HG02623 (cell line): ENCODE data around the gene GSG1L.
"Not testable (repeated sequence)": the region's sequence is repeated elsewhere in the genome, so short reads cannot be mapped to it uniquely, and the experiment has no call there.

Experiments used
- ATAC-seq: cut with Tn5 transposase; IDR thresholded peaks from one replicate; pipeline ENCODE4 v1.9.1; 2021; ENCODE audit warnings: moderate library complexity; ENCODE audit not compliant: unreplicated experiment

GSG1L gene

DNA sequence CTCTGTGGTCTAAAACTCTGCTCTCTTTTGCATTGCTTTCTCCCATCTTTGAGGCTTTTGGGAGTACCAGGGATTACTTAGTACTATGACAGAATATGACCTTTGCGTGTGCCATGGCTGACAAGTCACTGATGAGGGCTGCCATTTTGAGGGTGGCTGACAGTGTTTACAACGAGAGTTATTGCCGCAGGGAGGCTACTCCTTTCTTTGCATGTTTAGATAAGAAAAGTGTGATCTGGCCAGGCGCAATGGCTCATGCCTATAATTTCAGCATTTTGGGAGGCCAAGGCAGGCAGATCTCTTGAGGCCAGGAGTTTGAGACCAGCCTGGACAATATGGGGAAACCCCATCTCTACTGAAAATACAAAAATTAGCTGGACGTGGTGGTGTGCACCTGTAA, 77.5 kb downstream of the GSG1L start:
- ATAC-seq: no peak

DNA sequence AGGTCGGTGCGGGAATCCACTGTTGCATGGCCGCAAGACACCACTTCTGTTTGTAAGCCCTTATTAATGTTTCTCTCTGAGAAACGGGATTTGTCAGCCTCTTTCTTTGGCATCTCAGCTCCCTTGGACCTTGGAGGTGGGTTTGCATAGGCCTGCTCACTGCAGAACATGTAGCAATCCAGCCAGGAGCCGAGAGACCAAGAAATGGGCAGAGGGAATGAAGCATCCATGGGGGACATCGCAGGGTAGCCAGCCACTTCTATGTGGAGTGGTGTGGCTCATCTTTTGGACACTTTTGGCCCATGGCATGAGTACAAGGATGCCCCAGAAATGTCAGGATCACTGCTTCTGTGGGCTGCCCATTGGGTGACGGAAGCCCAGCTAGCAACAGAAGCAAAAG, 79.4 kb downstream of the GSG1L start:
- no peak for ATAC-seq

DNA sequence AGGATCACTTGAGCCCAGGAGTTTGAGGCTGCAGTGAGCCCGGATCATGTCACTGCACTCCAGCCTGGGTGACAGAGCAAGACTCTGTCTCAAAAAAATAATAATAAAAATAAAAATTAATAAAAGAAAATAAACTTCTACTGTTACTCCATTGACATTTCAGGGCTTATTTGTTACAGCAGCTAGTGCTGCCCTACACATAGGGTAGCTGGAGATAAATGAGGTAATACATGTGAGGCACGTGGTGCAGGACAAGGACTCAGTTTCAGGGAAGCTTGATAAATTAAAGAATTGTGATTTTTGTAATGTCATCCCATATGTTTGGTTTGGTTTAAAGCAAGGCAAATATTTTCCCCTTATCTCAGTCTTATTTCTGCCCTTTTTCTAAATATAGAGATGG, 80.3 kb downstream of the GSG1L start:
- no peak for ATAC-seq

DNA sequence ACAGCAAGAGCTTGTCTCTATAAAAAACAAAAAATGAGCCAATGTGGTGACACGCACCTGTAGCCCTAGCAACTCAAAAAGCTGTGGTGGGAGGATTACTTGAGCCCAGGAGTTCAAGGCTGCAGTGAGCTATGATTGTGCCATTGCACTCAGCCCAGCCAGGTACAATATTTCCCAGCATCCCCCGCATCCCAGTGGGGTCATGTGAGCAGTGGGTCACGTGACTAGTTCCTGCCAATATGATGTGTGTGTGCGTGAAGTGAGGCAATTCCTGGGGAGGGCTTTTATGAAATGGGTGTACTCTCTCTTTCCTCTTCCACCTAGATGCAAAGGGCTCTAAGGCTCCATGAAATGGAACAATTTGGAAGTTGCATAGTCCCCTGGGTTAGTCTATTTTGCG, 81.3 kb downstream of the GSG1L start:
- no peak for ATAC-seq

DNA sequence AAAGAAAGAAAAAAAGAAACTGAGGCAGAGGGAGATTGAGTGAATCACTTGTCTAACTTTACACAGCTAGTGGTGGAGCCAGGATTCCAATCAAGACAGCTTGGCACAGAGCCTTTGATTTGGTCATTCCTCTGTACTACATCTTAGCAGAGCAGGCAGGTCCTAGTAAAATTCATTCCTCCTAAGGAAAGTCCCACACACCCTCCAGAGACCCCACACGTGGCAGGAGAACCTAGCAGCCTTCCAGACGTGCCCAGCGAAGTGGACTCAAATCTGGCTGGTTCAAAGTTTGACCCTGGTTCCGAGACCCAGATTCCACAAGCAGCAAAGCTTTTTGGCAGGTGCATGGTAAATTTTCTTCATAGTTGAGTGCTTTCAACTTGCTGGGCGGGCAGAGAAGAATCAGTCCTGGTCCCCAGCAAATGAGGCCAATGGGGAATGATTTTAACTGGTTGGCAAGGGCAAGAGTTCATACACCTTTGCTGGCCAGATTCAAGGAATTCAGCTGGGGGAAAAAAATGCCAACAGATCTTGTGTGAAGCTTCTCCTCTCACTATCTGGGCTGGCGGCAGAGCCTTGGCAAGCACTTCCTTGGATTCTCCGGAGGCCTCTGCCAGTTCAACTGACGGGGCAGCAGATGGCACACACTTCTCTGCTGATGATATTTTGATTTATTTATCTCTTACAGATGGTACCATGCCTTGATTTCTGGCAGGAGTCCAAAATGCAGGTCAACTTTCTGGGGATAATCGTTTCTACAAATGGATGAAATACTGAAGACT, 82.4 kb downstream of the GSG1L start:
- no peak for ATAC-seq

DNA sequence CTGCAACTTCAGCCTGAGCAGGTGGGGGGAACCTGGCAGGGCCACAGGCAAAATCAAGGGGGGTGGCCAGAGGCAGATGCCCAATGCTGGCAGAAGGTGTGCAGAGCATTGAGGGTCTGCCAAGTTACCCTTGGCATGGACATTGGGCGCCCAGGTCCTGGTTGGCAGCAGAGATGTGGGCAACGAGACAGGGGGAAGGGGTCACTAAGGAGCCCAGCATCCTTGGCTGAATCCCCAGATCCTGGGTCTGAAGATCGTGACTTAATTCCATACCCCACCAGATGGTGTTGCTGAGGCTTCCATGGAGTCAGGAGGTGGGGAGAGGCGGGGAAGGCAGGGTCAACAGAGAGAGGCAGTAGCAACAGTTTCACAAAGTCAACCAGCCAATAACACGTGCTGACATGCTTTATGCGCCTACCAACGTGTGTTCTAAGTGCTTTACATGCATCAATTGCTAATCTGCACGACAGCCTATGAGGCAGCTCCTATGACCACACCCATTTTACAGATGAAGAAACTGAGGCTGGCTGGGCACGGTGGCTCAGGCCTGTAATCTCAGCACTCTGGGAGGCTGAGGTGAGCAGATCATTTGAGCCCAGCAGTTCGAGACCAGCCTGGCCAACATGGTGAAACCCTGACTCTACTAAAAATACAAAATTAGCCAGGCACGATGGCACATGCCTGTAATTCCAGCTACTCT, 83.3 kb downstream of the GSG1L start:
- no peak for ATAC-seq

DNA sequence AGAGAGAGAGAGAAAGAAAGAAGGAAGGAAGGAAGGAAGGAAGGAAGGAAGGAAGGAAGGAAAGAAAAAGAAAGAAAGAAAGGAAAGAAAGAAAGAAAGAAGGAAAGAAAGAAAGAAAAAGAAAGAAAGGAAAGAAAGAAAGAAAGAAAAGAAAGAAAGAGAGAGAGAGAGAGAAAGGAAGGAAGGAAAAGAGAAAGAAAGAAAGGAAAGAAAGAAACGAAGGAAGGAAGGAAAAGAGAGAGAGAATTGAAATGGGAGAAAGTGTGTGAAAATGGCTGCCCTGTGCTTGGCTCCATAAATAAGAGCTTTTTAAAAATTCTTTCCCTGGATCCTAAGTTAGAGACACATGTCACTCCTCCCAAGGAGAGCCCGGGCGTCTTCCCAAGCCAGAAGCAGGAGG, 83.8 kb downstream of the GSG1L start:
- not testable (repeated sequence) for ATAC-seq

DNA sequence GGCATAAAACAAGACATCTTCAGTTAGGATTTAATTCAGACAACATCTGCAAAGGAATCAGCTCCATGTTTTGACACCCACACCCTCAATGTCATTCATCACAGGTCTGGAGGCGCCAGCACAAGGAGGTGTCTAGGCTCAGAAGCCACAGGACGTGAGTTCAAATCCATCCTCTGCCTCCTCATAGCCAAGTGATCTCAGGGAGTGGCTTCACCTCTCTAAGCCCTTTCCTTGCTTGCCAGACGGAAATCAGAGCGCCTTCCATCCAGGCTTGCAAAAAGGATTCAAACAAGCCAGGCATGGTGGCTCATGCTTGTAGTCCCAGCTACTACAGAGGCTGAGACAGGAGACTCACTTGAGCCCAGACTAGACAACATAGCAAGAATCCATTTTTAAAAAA, 84.6 kb downstream of the GSG1L start:
- no peak for ATAC-seq

DNA sequence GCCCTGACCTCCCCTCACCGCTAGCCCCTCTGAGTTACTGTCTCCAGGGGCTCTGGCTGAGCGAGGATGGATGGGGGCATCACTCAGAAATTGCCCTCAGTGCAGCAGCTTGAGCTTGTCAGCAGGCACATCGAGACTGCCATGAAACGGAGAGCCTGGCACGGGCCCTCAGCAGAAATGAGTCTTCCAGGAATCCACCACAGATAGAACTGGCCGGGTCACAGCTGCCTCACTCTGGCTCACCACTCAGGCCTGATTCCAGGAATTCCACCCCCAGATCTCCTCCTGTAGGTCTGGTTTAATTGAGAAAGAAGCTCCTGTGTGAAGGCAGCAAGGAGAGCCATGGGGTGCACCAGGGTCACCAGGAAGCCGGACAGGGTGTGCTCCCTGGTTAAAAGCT, 85.5 kb downstream of the GSG1L start:
- ATAC-seq: no peak

DNA sequence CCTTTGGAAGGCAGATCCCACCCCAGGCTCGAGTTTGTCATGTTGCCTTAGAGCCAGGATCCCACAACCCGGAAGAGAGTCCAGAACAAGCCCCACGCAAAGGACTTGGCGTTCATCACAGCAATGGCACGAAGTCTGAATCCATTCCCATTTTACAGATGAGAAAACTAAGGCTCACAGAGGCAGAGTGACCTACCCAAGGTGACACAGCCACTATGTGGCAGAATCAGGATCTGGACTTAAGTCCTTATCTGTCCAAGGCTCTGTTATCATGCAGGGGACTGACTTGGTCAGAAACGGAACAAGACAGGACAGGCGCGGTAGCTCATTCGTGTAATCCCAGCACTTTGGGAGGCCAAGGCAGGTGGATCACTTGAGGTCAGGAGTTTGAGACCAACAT, 86.5 kb downstream of the GSG1L start:
- no peak for ATAC-seq

DNA sequence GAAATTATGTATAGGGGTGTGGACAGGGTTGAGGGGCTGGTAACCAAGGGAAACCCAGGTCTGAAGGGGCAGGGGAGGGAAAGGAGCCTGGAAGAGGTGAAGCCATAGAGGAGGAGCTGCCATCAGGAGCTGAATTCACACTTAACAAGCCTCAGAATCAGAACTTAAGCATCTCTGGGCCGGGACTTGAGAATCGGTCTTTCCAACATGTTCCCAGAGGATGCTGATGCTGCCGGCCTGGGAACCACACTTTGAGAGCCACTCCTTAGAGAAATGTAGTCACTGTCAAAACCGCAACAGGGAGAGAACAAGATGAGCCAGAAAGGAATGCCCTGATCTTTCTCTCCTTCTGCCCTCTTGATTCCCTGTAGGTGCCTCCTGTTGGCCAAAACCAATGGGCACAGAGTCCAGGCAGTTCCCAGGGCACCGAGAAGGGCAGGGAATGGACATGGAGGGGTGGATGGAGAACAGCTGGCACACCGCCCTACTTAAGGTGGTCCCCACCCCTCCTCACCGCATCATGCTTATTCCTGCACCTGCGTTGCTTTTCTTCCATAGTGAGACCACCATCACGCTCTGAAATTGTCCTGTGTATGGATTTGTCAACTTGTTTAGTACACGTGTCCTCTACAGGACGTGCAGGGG, 88.5 kb downstream of the GSG1L start:
- ATAC-seq: no peak

DNA sequence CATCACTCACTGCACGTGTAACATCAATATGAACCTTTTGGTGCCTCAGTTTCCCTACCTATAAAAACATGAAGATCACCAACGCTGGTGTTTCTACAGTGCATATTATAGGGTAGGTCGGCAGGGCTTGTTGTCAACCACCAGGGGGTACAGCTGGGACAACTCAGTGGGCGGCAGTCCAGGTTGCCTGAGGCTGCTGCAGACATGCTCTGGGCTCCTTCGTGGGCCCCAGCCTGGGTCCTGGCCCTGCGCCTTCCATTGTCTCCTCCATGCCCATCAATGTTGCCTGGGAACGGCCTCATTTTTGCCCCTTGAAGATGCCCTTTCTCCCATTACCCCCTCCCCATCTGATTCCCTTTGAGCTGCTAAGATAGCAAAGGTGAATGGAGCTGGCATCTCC, 89.8 kb downstream of the GSG1L start:
- no peak for ATAC-seq

DNA sequence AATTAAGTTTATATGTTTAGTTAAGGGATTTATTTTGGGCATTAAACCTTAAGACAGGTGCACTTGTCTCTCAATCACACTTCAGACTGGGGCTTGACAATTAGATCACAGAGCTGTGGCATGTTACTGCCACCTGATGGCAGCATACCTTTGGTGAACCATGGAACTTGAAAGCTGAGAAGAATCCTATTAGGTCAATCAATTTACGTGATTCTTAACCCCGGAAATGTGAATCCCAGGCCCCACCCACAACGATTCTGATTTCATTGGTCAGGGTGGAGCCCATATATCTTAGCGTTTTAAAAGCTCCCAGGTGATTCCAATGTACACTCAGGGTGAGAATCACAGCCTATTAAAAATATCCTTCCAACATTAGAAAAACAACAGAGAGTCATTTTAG, 91.0 kb downstream of the GSG1L start:
- ATAC-seq: no peak

DNA sequence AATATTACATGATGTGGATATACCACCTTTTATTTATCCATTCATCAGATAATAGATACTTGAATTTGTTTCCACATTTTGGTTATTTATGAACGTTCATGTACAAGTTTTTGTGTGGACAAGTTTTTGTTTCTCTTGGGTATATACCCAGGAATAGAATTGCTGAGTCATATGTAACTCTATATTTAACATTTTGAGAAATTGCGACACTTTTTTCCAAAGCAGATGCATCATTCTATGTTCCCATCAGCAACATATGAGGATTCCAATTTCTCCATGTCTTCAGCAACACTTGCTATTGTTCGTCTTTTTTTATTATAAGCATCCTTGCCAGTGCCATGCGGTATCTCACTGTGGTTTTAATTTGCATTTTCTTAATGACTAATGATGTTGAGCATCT, 93.9 kb downstream of the GSG1L start:
- no peak for ATAC-seq

DNA sequence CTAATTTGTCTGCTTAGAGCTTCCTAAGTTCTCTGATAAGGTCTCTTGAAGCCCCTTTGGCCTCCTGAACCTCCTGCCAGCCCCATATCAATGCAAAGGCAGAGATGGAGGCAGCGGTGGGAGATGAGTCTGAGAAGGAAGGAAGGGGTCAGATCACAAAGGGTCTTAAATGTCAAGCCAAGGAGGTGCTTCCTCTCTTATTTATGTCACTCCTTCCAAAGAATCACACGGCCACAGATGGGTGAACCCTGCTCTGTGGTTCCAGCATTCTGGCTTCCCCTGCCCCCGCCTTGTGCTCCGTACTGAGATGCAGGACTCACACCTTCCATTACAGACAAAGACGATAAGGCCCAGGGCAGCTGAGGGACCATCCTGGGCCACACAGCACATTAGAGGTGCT, 96.3 kb downstream of the GSG1L start:
- no peak for ATAC-seq

DNA sequence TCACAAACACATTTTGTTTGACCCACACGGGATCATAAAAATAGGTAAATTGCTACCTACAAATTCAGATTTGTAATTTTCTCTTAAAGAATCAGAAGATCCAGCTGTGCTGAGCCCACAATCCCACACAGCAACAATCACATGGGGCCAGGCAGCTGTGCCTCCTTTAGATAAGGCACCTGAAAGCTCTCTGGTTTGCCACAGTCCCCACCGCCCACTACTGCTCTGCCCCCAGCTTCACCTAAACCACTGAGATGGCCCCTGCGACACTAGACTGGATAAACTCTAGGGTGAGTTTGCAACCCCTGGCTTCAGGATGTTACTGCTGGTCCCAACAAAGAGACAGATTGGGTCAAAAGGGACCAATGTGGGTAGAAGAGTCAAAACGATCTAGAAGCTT, 96.8 kb downstream of the GSG1L start:
- no peak for ATAC-seq

DNA sequence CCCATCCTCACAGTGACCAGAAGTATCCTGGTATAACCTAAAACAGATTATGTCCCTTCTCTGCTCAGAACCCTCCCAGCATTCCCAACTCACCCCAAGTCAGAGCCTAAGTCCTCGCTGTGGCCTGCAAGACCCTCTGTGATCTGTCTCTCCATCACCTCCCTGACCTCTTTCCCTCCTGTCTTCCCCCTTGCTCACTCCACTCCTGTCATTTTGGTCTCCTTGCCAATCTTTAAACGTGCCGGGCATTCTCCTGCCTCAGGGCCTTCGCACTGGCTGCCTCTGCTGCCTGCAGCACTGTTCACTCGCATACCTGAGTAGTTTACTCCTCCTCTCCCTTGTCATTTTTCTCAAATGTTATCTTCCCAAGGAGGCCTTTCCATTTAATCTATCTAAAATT, 97.7 kb downstream of the GSG1L start:
- ATAC-seq: no peak

DNA sequence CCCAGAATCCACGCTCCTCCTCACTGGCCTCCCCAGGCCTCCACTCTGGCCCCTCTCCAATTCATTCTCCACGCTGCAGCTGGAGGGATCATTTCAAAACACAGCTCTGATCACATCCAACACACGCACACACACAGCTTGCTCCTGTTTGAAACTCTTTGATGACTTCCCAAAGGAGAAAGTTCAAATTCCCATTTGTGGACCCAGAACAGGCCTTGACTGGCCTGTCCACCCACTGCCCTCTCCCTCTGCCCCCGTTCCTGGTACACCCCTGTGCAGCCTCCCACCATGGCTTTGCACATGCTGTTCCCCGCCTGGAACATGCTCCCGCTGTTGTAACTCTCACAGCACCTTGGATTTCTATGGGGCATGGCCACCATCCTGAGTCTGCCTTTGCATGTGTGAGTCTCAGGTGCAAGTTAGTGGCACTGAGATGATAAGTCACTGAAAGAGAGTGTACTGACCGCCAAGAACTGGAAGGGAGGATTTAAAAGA, 100.0 kb downstream of the GSG1L start:
- no peak for ATAC-seq

DNA sequence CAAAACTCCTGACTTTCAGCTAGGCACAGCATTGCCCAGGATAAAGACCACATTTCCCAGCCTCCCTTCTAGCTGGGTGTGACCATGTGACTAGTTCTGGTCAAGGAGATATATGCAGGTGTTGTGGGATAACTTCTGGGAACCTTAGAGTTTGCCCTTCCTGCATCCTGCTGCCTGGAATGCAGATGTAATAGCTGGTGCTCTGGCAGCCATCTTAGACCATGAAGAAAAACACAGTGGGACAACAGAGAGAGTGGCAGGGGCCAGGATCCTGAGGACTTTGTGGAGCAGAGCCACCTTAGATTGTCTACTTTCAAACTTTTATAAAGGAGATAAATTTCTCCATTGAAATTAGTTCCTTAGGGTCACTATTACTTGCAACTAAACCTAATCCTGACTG, 101.3 kb downstream of the GSG1L start:
- ATAC-seq: no peak

DNA sequence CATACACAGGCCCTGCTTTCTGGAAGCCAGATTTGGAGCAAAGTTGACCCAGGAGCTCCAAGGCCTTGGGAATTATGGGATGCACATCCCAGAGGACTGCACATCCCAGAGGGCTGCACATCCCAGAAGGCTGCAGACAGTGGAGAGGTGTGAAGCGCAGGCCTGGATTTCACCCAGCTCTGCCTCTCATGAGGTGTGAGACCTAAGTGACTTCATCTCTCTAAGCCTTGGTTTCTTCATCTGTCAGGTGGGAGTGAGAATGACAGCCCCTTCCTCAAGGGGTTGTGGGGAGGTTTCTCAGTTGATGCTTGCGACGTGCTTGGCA, 102.3 kb downstream of the GSG1L start:
- no peak for ATAC-seq

DNA sequence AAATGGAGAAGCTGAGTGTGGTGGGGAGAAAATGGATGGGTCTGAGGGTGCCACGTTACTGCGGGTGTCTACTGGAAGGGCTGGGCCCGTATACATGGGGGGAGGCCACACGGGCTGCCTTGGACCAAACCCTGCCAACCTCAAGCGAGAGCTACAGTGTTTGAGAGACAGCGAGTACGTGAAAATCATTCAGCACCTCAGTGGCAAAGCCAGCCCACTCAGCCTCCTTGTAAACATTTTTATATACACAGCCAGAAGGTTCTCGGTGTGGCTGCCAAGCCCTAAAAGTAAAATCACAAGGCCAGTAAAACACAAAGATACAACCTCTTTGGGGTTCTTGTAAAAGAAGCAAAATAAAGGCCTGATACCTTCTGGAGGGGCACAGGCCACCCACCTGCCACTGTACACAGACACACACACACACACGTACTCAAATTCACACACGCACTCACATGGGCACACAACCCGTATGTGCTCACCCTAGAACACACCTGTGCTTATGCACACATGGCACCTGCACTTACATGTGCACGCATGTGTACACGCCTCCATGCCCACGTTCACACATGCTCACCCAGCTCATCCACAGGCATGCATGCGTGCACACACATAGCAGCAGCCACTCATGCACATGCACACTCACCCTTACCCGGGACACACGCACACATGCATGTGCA, 102.8 kb downstream of the GSG1L start:
- no peak for ATAC-seq

DNA sequence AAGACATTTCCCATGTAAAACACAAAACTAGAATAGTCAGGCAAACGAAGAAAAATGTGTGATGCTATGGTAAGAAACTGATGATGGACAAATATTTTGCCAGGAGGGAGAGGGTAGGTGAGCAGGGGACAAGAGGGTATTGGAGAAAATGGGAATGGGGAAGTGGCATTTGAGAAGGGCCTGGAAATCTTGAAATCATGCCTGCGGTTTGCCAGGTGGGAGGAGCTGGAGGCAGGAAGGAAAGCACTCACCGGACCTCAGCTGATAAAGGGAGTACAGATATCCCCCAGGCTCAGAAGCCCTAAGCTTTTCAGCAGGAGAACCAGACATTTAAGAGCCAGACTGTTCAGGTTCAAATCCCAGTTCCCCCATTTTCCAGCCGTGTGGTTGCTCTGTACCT, 103.6 kb downstream of the GSG1L start:
- ATAC-seq: no peak
